Skeletal muscle tissue (tissue), 4 donors: Measurements from ENCODE around the gene ZHX3. TPM values are rescaled to one million over a fixed set of nuclear protein-coding genes. Genes with fewer than 3 reads are reported as not detected.

Experiments
- H3K27ac ChIP-seq: one replicate; pipeline ENCODE4 v1.7.0; 2013; ENCODE audit warnings: mild to moderate bottlenecking, low read depth, low read length, inconsistent platforms
- H3K27me3 ChIP-seq, 3 donors: one replicate each; pipeline ENCODE4 v1.7.0; 2013; ENCODE audit warnings: low read length in 3 of 3; ENCODE audit not compliant: control insufficient read depth in 3 of 3, insufficient read depth in 3 of 3
- H3K36me3 ChIP-seq, 3 donors: one replicate each; pipeline ENCODE4 v1.7.0; 2013; ENCODE audit warnings: low read length in 3 of 3; ENCODE audit not compliant: control insufficient read depth in 3 of 3, insufficient read depth in 3 of 3
- H3K4me1 ChIP-seq, 3 donors: one replicate each; pipeline ENCODE4 v1.7.0; 2013; ENCODE audit warnings: low read length in 3 of 3, mild to moderate bottlenecking in 3 of 3; ENCODE audit not compliant: control insufficient read depth in 3 of 3, insufficient read depth in 3 of 3
- H3K4me3 ChIP-seq, 3 donors: one replicate each; pipeline ENCODE4 v1.7.0; 2013; ENCODE audit warnings: low read length in 3 of 3
- H3K9ac ChIP-seq, 3 donors: one replicate each; pipeline ENCODE4 v1.7.0; 2013; ENCODE audit warnings: low read length in 3 of 3, mild to moderate bottlenecking in 3 of 3, moderate library complexity in 2 of 3, low read depth in 1 of 3
- H3K9me3 ChIP-seq, 3 donors: one replicate each; pipeline ENCODE4 v1.7.0; 2013; ENCODE audit warnings: low read length in 3 of 3; ENCODE audit not compliant: control insufficient read depth in 3 of 3
- total RNA-seq: library from RNA; depleted of rRNA; stranded (reverse); fragments of >200 nt; gene quantifications from one replicate; pipeline ENCODE4 v1.2.3, GENCODE V29; 2014
- donor health status: Osteomylitis.

ZHX3 gene
- 4.7 TPM for total RNA-seq

GRCh38 chr20:41317546-41318270 lies at the start of gene ZHX3:
ZHX3 (minus strand) TSS chr20:41317731; CDS start chr20:41204916, 112,815 bp downstream.
- Histone ChIP-seq H3K27ac (peak within 1 kb of the TSS; percentile 81), H3K9ac (peak within 1 kb of the TSS; percentile 82 to 95 (median 90)), H3K36me3 (no peaks in the 10 kb centered on the region), H3K9me3 (no peaks in the 10 kb centered on the region), H3K4me3 (peak within 1 kb of the TSS; percentile 83 to 94 (median 90)), H3K27me3 (no peaks in the 10 kb centered on the region), H3K4me1 (peaks cover 17 to 30% (median 28%) of the 10 kb centered on the region in 3 donors)

- no peaks in the 10 kb centered on the region for H3K9me3 ChIP-seq
- H3K27me3 ChIP-seq = peaks cover 33 to 46% (median 44%) of the 10 kb centered on the region in 3 donors
- H3K9ac ChIP-seq = no peak overlapping the region
- H3K36me3 ChIP-seq = no peaks in the 10 kb centered on the region
- H3K4me1 ChIP-seq = peaks cover 7 to 11% (median 11%) of the 10 kb centered on the region in 3 donors
- no peak overlapping the region for H3K27ac ChIP-seq
- H3K4me3 ChIP-seq = no peak overlapping the region
Observed at GRCh38 chr20:41367393-41367695, 49.8 kb upstream of the ZHX3 start.

GRCh38 chr20:41366546-41367392 lies 49.2 kb upstream of the ZHX3 start, which contains the start of gene EMILIN3:
EMILIN3 (minus strand) TSS chr20:41366818; CDS start chr20:41366634, 184 bp downstream.
- no peaks in the 10 kb centered on the region for H3K36me3 ChIP-seq
- H3K9ac ChIP-seq = no peak within 1 kb of the TSS
- H3K4me1 ChIP-seq = peaks cover 11 to 17% (median 16%) of the 10 kb centered on the region in 3 donors
- no peak within 1 kb of the TSS for H3K27ac ChIP-seq
- H3K9me3 ChIP-seq = no peaks in the 10 kb centered on the region
- peak within 1 kb of the TSS in 2 of 3 donors; percentile 35 to 51 for H3K4me3 ChIP-seq
- peaks cover 33 to 46% (median 44%) of the 10 kb centered on the region in 3 donors for H3K27me3 ChIP-seq

- Histone ChIP-seq H3K27me3 (peaks cover 33 to 46% (median 44%) of the 10 kb centered on the region in 3 donors), H3K27ac (no peak overlapping the region), H3K9ac (no peak overlapping the region), H3K9me3 (no peaks in the 10 kb centered on the region), H3K4me3 (peak overlapping the region in 2 of 3 donors; percentile 22 to 51), H3K36me3 (no peaks in the 10 kb centered on the region), H3K4me1 (peaks cover 18 to 25% (median 23%) of the 10 kb centered on the region in 3 donors)
Observed at GRCh38 chr20:41365777-41366545, 48.4 kb upstream of the ZHX3 start.

GRCh38 chr20:41364967-41365765 lies 47.6 kb upstream of the ZHX3 start:
- no peaks in the 10 kb centered on the region for H3K9me3 ChIP-seq
- peaks cover 33 to 46% (median 44%) of the 10 kb centered on the region in 3 donors for H3K27me3 ChIP-seq
- H3K4me1 ChIP-seq = peaks cover 18 to 25% (median 23%) of the 10 kb centered on the region in 3 donors
- H3K4me3 ChIP-seq = no peak overlapping the region
- H3K27ac ChIP-seq = no peak overlapping the region
- no peaks in the 10 kb centered on the region for H3K36me3 ChIP-seq
- H3K9ac ChIP-seq = no peak overlapping the region

GRCh38 chr20:41364236-41364855 lies 46.8 kb upstream of the ZHX3 start:
- peaks cover 18 to 25% (median 23%) of the 10 kb centered on the region in 3 donors for H3K4me1 ChIP-seq

GRCh38 chr20:41363601-41364000 lies 46.1 kb upstream of the ZHX3 start:
- peaks cover 18 to 25% (median 23%) of the 10 kb centered on the region in 3 donors for H3K4me1 ChIP-seq
- H3K9me3 ChIP-seq = no peaks in the 10 kb centered on the region
- H3K36me3 ChIP-seq = no peaks in the 10 kb centered on the region
- no peak overlapping the region for H3K27ac ChIP-seq
- H3K9ac ChIP-seq = no peak overlapping the region
- peaks cover 33 to 46% (median 39%) of the 10 kb centered on the region in 3 donors for H3K27me3 ChIP-seq
- H3K4me3 ChIP-seq = no peak overlapping the region

More at GRCh38 chr20:41364236-41364855, 46.8 kb upstream of the ZHX3 start:
- H3K27me3 ChIP-seq = peaks cover 33 to 46% (median 44%) of the 10 kb centered on the region in 3 donors
- H3K9me3 ChIP-seq = no peaks in the 10 kb centered on the region
- no peak overlapping the region for H3K27ac ChIP-seq
- no peaks in the 10 kb centered on the region for H3K36me3 ChIP-seq
- no peak overlapping the region for H3K9ac ChIP-seq
- H3K4me3 ChIP-seq = no peak overlapping the region

- H3K27me3 ChIP-seq = peaks cover 28 to 43% (median 36%) of the 10 kb centered on the region in 3 donors
- peaks cover 18 to 28% (median 23%) of the 10 kb centered on the region in 3 donors for H3K4me1 ChIP-seq
- H3K9me3 ChIP-seq = no peaks in the 10 kb centered on the region
- H3K36me3 ChIP-seq = no peaks in the 10 kb centered on the region
- no peak overlapping the region for H3K9ac ChIP-seq
- H3K27ac ChIP-seq = no peak overlapping the region
- no peak overlapping the region for H3K4me3 ChIP-seq
Observed at GRCh38 chr20:41362748-41363140, 45.2 kb upstream of the ZHX3 start.
